ENCODE measurements around the gene MITF. TPM values are rescaled to one million over a fixed set of nuclear protein-coding genes. Genes with fewer than 3 reads are reported as not detected.

Gene MITF
- total RNA-seq, 1 experiment from 2014 or later: 1.9 TPM

DNA sequence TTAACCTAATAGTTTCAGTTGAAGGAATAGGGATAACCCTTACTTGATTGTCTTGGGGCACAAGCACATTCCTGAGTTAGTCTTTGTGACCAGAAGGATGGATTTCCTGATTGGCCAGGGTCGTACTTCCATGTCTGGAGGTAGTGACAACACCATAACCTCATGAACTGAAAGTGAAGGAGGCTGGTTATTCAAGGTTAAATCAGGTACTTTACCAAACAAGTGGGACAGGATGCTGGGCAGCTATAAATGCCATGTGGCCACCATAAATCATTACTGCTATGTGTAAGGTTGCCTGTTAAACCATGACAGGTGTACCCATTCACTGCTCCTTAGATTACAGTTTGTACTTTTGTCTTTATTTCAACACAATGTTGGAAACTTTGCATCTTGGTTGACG is 132.0 kb downstream of the MITF start (continued):
- TF ChIP-seq EGR1 (IDR thresholded peaks at IDR 0.05; ENCODE audit: low read depth): no peak
- no peak for TF ChIP-seq ZNF274 (IDR thresholded peaks at IDR 0.05; ENCODE audit: low read depth, low read length)
- no peak for TF ChIP-seq RAD21 (IDR thresholded peaks at IDR 0.05; ENCODE audit: low read depth)
- TF ChIP-seq YY1 (IDR thresholded peaks at IDR 0.05; ENCODE audit: extremely low read depth, insufficient replicate concordance, low read depth, low read length): no peak
- TF ChIP-seq SP1 (IDR thresholded peaks at IDR 0.05; ENCODE audit: low read depth): no peak
- TF ChIP-seq FOSL1 (IDR thresholded peaks at IDR 0.05; ENCODE audit: low read depth): no peak
- TF ChIP-seq TCF7L2 (IDR thresholded peaks at IDR 0.05; ENCODE audit: borderline replicate concordance, extremely low read depth, insufficient read depth, insufficient read length): no peak
- no peak for TF ChIP-seq CBX3 (IDR thresholded peaks at IDR 0.05; ENCODE audit: low read depth)
- no peak for TF ChIP-seq ZFX (IDR thresholded peaks at IDR 0.05)
- no peak for TF ChIP-seq JUND (IDR thresholded peaks at IDR 0.05)

DNA sequence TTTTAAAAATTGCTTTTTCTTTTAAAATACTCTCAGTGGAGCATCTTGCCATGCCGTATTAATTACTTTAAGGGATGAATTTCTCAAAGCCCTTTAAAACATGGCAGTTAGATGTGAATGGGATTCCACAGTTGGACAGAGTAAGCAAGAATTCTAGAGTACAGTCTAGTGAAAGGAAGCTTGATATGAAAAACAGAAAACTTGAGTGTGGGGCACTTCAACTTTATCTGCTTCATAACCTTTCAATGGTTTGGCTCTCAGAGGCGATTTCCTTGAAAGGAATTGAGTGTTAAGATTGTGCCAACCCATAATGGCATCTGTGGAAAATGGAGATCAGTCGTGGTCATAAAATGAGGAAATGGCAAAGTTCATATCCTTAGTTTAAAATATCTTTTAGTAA is 132.6 kb downstream of the MITF start:
- ATAC-seq (no peak), DNase-seq (ENCODE audit: low read depth, low spot score) (no peak)
- Histone ChIP-seq H3K27me3 (ENCODE audit: insufficient read depth, low read length) (no peaks in the 10 kb centered on the region), H3K27ac (ENCODE audit: low read depth, low read length) (no peak overlapping the region), H3K36me3 (ENCODE audit: control insufficient read depth in 1 of 2, insufficient read depth in 2 of 2, low read length in 2 of 2) (no peaks in the 10 kb centered on the region), H3K9me2 (ENCODE audit: insufficient read depth) (no peaks in the 10 kb centered on the region), H2AFZ (ENCODE audit: low read depth, low read length, poor library complexity, severe bottlenecking) (no peak overlapping the region), H3K79me2 (ENCODE audit: insufficient read depth, low read length) (no peaks in the 10 kb centered on the region), H3K4me1 (ENCODE audit: control insufficient read depth in 1 of 2, insufficient read depth in 2 of 2, low read length in 2 of 2) (no peaks in the 10 kb centered on the region), H3K9me3 (ENCODE audit: control insufficient read depth in 1 of 2, insufficient read depth in 1 of 2, low read depth in 1 of 2, low read length in 2 of 2) (no peaks in the 10 kb centered on the region), H3K9ac (ENCODE audit: low read length) (no peak overlapping the region), H3K4me2 (ENCODE audit: low read length) (no peak overlapping the region), H4K20me1 (ENCODE audit: insufficient read depth) (no peaks in the 10 kb centered on the region), H3K4me3 (replicated peaks in 1 of 2; ENCODE audit: low read depth in 1 of 2, low read length in 2 of 2) (no peak overlapping the region)
- intact Hi-C loops (cut with micrococcal nuclease): no loop called here
- BruUV-seq (replicated peaks): no TSS peak
- ChIA-PET RAD21 (ENCODE audit: low non-redundant PET in 1 of 2, low total read pairs in 2 of 2, uncharacterized antibody in 2 of 2, unreplicated experiment in 2 of 2) (no interaction called here), CTCF (no interaction called here), POLR2A (no interaction called here)
- TF ChIP-seq RAD21 (IDR thresholded peaks at IDR 0.05; ENCODE audit: low read depth) (no peak), POLR2AphosphoS5 (IDR thresholded peaks at IDR 0.05; ENCODE audit: low read depth, low read length) (no peak), POLR2A (IDR thresholded peaks at IDR 0.05; ENCODE audit: borderline replicate concordance, extremely low read depth, insufficient read depth, insufficient read length) (no peak), FOSL1 (IDR thresholded peaks at IDR 0.05; ENCODE audit: low read depth) (no peak), CEBPB (IDR thresholded peaks at IDR 0.05; ENCODE audit: low read depth) (no peak), EZH2phosphoT487 (IDR thresholded peaks at IDR 0.05; ENCODE audit: borderline replicate concordance) (no peak), CBX3 (IDR thresholded peaks at IDR 0.05; ENCODE audit: low read depth) (no peak), JUND (IDR thresholded peaks at IDR 0.05) (no peak), YY1 (IDR thresholded peaks at IDR 0.05; ENCODE audit: extremely low read depth, insufficient replicate concordance, low read depth, low read length) (no peak), TCF7L2 (IDR thresholded peaks at IDR 0.05; ENCODE audit: borderline replicate concordance, extremely low read depth, insufficient read depth, insufficient read length) (no peak), ZNF274 (IDR thresholded peaks at IDR 0.05; ENCODE audit: low read depth, low read length) (no peak), SIN3A (IDR thresholded peaks at IDR 0.05; ENCODE audit: low read depth) (no peak), EZH2 (IDR thresholded peaks at IDR 0.05) (no peak), ELF1 (IDR thresholded peaks at IDR 0.05; ENCODE audit: borderline replicate concordance, low read depth) (no peak), ZFX (IDR thresholded peaks at IDR 0.05) (no peak), SP1 (IDR thresholded peaks at IDR 0.05; ENCODE audit: low read depth) (no peak)
- TF ChIP-seq, protein P1, sequence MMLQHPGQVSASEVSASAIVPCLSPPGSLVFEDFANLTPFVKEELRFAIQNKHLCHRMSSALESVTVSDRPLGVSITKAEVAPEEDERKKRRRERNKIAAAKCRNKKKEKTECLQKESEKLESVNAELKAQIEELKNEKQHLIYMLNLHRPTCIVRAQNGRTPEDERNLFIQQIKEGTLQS (IDR thresholded peaks at IDR 0.05): no peak

Measured in HCT116 (cell line).